Bronchial epithelial cell (primary cell): ENCODE data around the gene PGC. TPM values are rescaled to one million over a fixed set of nuclear protein-coding genes. Genes with fewer than 3 reads are reported as not detected.

Experiments
- DNase-seq: peaks from one replicate; pipeline ENCODE4 v3.0.0-alpha.2; 2010; ENCODE audit warnings: low read depth
- FAIRE-seq: peaks from 2 replicates; lab custom pipeline; 2011; peaks lifted over from hg19 to GRCh38; lab: Jason Lieb, UNC
- H3K27me3 ChIP-seq: 2 replicates; pipeline ENCODE4 v1.5.1; 2011; ENCODE audit warnings: low read length; ENCODE audit not compliant: control insufficient read depth, insufficient read depth
- H3K36me3 ChIP-seq: 2 replicates; pipeline ENCODE4 v1.5.1; 2011; ENCODE audit warnings: low read length; ENCODE audit not compliant: control insufficient read depth, insufficient read depth
- H3K4me3 ChIP-seq: 2 replicates; pipeline ENCODE4 v1.5.1; 2011; ENCODE audit warnings: mild to moderate bottlenecking, low read depth, low read length, control low read depth
- CTCF ChIP-seq: IDR thresholded peaks from 2 replicates; pipeline ENCODE4 v1.5.1; 2011; ENCODE audit warnings: mild to moderate bottlenecking, moderate library complexity, low read length, control low read depth, inconsistent platforms; ENCODE audit not compliant: insufficient read depth, severe bottlenecking
- total RNA-seq: library from RNA; depleted of rRNA; stranded (reverse); fragments of >200 nt; gene quantifications from 2 replicates; pipeline ENCODE4 v1.2.1, GENCODE V29; 2014

Gene PGC
- total RNA-seq, 1 donor from 2014 or later, result not detected

GRCh38 chr6:41763470-41763869 lies 16.3 kb upstream of the PGC start:
- H3K36me3 ChIP-seq, result no peaks in the 10 kb centered on the region
- no peak for TF ChIP-seq CTCF
- FAIRE-seq (no peak), DNase-seq (no peak)
- H3K27me3 ChIP-seq, result no peaks in the 10 kb centered on the region
- H3K4me3 ChIP-seq, result no peak overlapping the region

GRCh38 chr6:41759905-41760579 lies 12.8 kb upstream of the PGC start:
- no peak for TF ChIP-seq CTCF
- Histone ChIP-seq H3K4me3 (no peak overlapping the region), H3K36me3 (no peaks in the 10 kb centered on the region), H3K27me3 (no peaks in the 10 kb centered on the region)
- DNase-seq (no peak), FAIRE-seq (no peak)

- FAIRE-seq, result no peak
- no peaks in the 10 kb centered on the region for H3K36me3 ChIP-seq
- no peak for DNase-seq
- H3K4me3 ChIP-seq, result no peak overlapping the region
- TF ChIP-seq CTCF, result no peak
- H3K27me3 ChIP-seq, result no peaks in the 10 kb centered on the region
These were observed 12.1 kb upstream of the PGC start for GRCh38 chr6:41759106-41759904.

GRCh38 chr6:41758641-41759035 lies 11.4 kb upstream of the PGC start:
- DNase-seq (no peak), FAIRE-seq (no peak)
- H3K36me3 ChIP-seq, result no peaks in the 10 kb centered on the region
- H3K27me3 ChIP-seq, result no peaks in the 10 kb centered on the region
- no peak for TF ChIP-seq CTCF
- H3K4me3 ChIP-seq, result no peak overlapping the region

- DNase-seq (no peak), FAIRE-seq (no peak)
- no peak overlapping the region for H3K4me3 ChIP-seq
- TF ChIP-seq CTCF, result no peak
- no peaks in the 10 kb centered on the region for H3K27me3 ChIP-seq
- H3K36me3 ChIP-seq, result no peaks in the 10 kb centered on the region
These were observed 10.9 kb upstream of the PGC start for GRCh38 chr6:41757931-41758640.
